ENCODE measurements around the gene DENND5A. TPM values are rescaled to one million over a fixed set of nuclear protein-coding genes. Genes with fewer than 3 reads are reported as not detected.
A peak's percentile ranks its signal among the peaks of the same experiment; 100 is the strongest.
"Not testable (repeated sequence)": the region's sequence is repeated elsewhere in the genome, so short reads cannot be mapped to it uniquely, and the experiment has no call there.

The DENND5A gene
- total RNA-seq, 4 donors from 2014 or later: 30.4 to 52.9 (median 36.4) TPM

DNA sequence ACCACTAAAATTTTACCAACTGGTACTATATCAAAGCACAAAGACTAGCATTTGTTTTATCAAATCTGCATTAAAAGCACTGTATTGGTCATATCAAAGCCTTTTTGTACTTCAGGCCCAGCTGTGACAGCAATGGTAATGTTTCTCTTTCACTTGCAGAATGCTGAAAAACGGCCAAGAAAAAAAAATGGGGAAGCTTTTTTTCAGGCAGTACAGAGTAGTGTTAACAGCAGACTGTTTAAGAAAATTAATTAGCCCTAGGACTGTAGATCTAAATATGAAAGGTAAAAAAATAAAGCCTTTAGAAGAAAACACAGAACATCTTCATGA, 33.3 kb downstream of the DENND5A start:
- WGBS: 0% methylated on average over 1 of the region's 1 CpG
- TF ChIP-seq, protein P1, sequence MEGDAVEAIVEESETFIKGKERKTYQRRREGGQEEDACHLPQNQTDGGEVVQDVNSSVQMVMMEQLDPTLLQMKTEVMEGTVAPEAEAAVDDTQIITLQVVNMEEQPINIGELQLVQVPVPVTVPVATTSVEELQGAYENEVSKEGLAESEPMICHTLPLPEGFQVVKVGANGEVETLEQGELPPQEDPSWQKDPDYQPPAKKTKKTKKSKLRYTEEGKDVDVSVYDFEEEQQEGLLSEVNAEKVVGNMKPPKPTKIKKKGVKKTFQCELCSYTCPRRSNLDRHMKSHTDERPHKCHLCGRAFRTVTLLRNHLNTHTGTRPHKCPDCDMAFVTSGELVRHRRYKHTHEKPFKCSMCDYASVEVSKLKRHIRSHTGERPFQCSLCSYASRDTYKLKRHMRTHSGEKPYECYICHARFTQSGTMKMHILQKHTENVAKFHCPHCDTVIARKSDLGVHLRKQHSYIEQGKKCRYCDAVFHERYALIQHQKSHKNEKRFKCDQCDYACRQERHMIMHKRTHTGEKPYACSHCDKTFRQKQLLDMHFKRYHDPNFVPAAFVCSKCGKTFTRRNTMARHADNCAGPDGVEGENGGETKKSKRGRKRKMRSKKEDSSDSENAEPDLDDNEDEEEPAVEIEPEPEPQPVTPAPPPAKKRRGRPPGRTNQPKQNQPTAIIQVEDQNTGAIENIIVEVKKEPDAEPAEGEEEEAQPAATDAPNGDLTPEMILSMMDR (IDR thresholded peaks at IDR 0.05): no peak
- TF ChIP-seq POLR2A (IDR thresholded peaks at IDR 0.05) (no peak), POLR2AphosphoS5 (IDR thresholded peaks at IDR 0.05) (no peak), EP300 (IDR thresholded peaks at IDR 0.05) (no peak)
- H3K9me3 ChIP-seq: no peaks in the 10 kb centered on the region
- no peaks in the 10 kb centered on the region for H3K36me3 ChIP-seq
- peaks cover 20% of the 10 kb centered on the region for H3K4me1 ChIP-seq
- no peaks in the 10 kb centered on the region for H3K27me3 ChIP-seq
- peak overlapping the region; percentile 38 for H3K4me3 ChIP-seq
- no peak for DNase-seq (ENCODE audit: low spot score in 2 of 2)
- peak overlapping the region; percentile 44 for H3K27ac ChIP-seq

- Histone ChIP-seq H3K27me3 (no peaks in the 10 kb centered on the region), H3K9me3 (no peaks in the 10 kb centered on the region), H3K27ac (no peak overlapping the region), H3K36me3 (no peaks in the 10 kb centered on the region), H3K4me3 (no peak overlapping the region), H3K4me1 (peaks cover 20% of the 10 kb centered on the region)
- WGBS: 88% methylated on average over 3 of the region's 3 CpGs
- DNase-seq (ENCODE audit: low spot score in 2 of 2): no peak
- TF ChIP-seq POLR2A (IDR thresholded peaks at IDR 0.05) (no peak), EP300 (IDR thresholded peaks at IDR 0.05) (no peak), POLR2AphosphoS5 (IDR thresholded peaks at IDR 0.05) (no peak)
- TF ChIP-seq, protein P1 (IDR thresholded peaks at IDR 0.05): no peak
Measured at GRCh38 chr11:9230296-9230695, 34.9 kb downstream of the DENND5A start.

- TF ChIP-seq, protein P1 (IDR thresholded peaks at IDR 0.05): no peak
- no peak for TF ChIP-seq POLR2AphosphoS5 (IDR thresholded peaks at IDR 0.05)
- TF ChIP-seq EP300 (IDR thresholded peaks at IDR 0.05): no peak
- no peak for TF ChIP-seq POLR2A (IDR thresholded peaks at IDR 0.05)
Measured at GRCh38 chr11:9228091-9228490, 37.1 kb downstream of the DENND5A start.

DNA sequence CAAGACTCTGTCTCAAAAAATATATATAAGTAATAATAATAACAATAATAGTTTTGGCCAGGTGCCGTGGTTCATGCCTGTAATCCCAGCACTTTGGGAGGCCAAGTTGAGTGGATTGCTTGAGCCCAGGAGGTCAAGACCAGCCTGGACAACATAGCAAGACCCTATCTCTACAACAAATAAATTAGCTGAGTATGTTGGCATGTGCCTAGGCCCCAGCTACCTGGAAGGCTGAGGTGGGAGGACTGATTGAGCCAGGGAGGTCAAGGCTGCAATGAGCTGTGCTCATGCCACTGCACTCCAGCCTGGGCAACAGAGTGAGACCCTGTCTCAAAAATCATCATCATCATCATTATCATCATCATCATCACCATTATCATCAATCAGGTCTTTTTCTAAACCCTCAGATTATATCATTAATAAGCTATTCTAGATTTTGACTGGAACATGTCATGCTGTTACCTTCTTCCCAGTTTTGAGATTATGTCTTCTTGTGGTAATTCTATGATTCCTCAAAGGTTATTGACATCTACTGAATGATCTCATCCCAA, 39.3 kb downstream of the DENND5A start:
- no peaks in the 10 kb centered on the region for H3K9me3 ChIP-seq
- TF ChIP-seq, protein P1 (IDR thresholded peaks at IDR 0.05): no peak
- H3K4me1 ChIP-seq: peaks cover 7% of the 10 kb centered on the region
- H3K27ac ChIP-seq: no peak overlapping the region
- WGBS: 100% methylated on average over 1 of the region's 1 CpG
- no peaks in the 10 kb centered on the region for H3K27me3 ChIP-seq
- no peak overlapping the region for H3K4me3 ChIP-seq
- H3K36me3 ChIP-seq: no peaks in the 10 kb centered on the region
- DNase-seq (ENCODE audit: low spot score in 2 of 2): no peak

More at GRCh38 chr11:9228091-9228490, 37.1 kb downstream of the DENND5A start:
- peaks cover 20% of the 10 kb centered on the region for H3K4me1 ChIP-seq
- no peak overlapping the region for H3K4me3 ChIP-seq
- H3K36me3 ChIP-seq: no peaks in the 10 kb centered on the region
- no peak for DNase-seq (ENCODE audit: low spot score in 2 of 2)
- no peaks in the 10 kb centered on the region for H3K9me3 ChIP-seq
- 84% methylated on average over 5 of the region's 5 CpGs for WGBS
- no peaks in the 10 kb centered on the region for H3K27me3 ChIP-seq
- H3K27ac ChIP-seq: no peak overlapping the region

DNA sequence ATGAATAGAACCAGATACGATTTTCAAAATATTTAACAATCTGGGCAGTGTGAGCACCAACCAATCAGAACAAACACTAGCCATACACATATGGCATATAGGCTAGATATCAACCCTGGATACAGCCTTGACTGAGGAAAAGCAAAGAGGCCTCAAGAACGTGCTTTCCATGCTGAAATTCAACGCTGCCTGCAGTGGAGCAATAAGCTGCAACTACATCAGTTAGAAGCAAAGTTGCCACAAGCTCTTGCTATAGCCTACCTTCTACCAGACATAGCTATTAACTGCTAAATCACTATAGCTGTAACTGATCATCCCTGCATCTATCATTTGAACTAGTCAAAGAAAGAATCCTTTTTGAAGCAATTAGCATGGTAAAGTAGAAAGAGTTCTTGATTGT, 42.5 kb downstream of the DENND5A start:
- Histone ChIP-seq H3K4me3 (no peak overlapping the region), H3K9me3 (no peaks in the 10 kb centered on the region), H3K36me3 (no peaks in the 10 kb centered on the region), H3K27me3 (no peaks in the 10 kb centered on the region), H3K27ac (no peak overlapping the region), H3K4me1 (peaks cover 4% of the 10 kb centered on the region)
- no peak for TF ChIP-seq POLR2AphosphoS5 (IDR thresholded peaks at IDR 0.05)
- WGBS: 57% methylated on average over 3 of the region's 3 CpGs
- DNase-seq (ENCODE audit: low spot score in 2 of 2): no peak

- 97% methylated on average over 9 of the region's 9 CpGs for WGBS
- H3K9me3 ChIP-seq: not testable (repeated sequence)
Measured at GRCh38 chr11:9220853-9221252, 44.3 kb downstream of the DENND5A start.

More at GRCh38 chr11:9220853-9221252, 44.3 kb downstream of the DENND5A start:
- H3K36me3 ChIP-seq; H3K27ac ChIP-seq; DNase-seq (ENCODE audit: low spot score in 2 of 2); H3K4me1 ChIP-seq; H3K27me3 ChIP-seq; H3K4me3 ChIP-seq: not testable (repeated sequence)

Data from suprapubic skin (tissue), 4 donors.